NCI-H2081 treated with DMSO at 0.1 percent for 48 hours (cell line): Measurements from ENCODE around the gene GRP.

Experiments used
- DNase-seq: peaks from one replicate; lab custom pipeline; 2025; lab: John Stamatoyannopoulos, UW

The GRP gene

GRCh38 chr18:59268127-59268720 lies 48.3 kb downstream of the GRP start:
- DNase-seq, result no peak

- DNase-seq, result no peak
Observed at GRCh38 chr18:59268721-59269562, 49.0 kb downstream of the GRP start.

- no peak for DNase-seq
Observed at GRCh38 chr18:59269563-59270119, 49.7 kb downstream of the GRP start.

GRCh38 chr18:59270689-59271257 lies 50.8 kb downstream of the GRP start:
- DNase-seq, result no peak

GRCh38 chr18:59271606-59272220 lies 51.8 kb downstream of the GRP start:
- DNase-seq, result no peak

- DNase-seq, result no peak
Observed at GRCh38 chr18:59272221-59272888, 52.4 kb downstream of the GRP start.

GRCh38 chr18:59272891-59273758 lies 53.2 kb downstream of the GRP start, which contains the start of gene RAX:
Gene RAX (minus strand): TSS chr18:59273454. CDS start chr18:59273206, 248 bp downstream.
- no peak for DNase-seq

GRCh38 chr18:59273759-59274532 lies 54.0 kb downstream of the GRP start:
- no peak for DNase-seq

GRCh38 chr18:59274533-59274928 lies 54.6 kb downstream of the GRP start:
- no peak for DNase-seq

GRCh38 chr18:59275406-59275949 lies 55.5 kb downstream of the GRP start:
- no peak for DNase-seq

GRCh38 chr18:59276047-59276446 lies 56.1 kb downstream of the GRP start:
- no peak for DNase-seq

- no peak for DNase-seq
Observed at GRCh38 chr18:59278793-59279192, 58.8 kb downstream of the GRP start.

GRCh38 chr18:59279193-59279592 lies 59.2 kb downstream of the GRP start:
- DNase-seq, result no peak

- DNase-seq, result no peak
Observed at GRCh38 chr18:59279722-59280121, 59.8 kb downstream of the GRP start.
